Thoracic aorta (tissue), 2 donors: ENCODE data around the gene PLEKHN1. TPM values are rescaled to one million over a fixed set of nuclear protein-coding genes. Genes with fewer than 3 reads are reported as not detected.

Source experiments
- ATAC-seq: fragments of 150-250 bp; one replicate; pipeline ENCODE4 v1.8.0; 2017; ENCODE audit warnings: low read depth; ENCODE audit not compliant: insufficient number of reproducible peaks, low FRiP score
- DNase-seq: peaks from one replicate; pipeline ENCODE4 v3.0.0-alpha.2; 2020; ENCODE audit warnings: low spot score
- H3K27ac ChIP-seq, 2 donors: fragments of 200-600 bp; sonication (generic); 1 replicate in 1 of 2; 2 replicates in 1 of 2; pipeline ENCODE4 v1.5.1; 2016; ENCODE audit warnings: mild to moderate bottlenecking in 2 of 2, moderate library complexity in 2 of 2
- H3K27me3 ChIP-seq: fragments of 200-600 bp; sonication (generic); replicated peaks from 2 replicates; pipeline ENCODE4 v1.6.0; 2016; ENCODE audit warnings: mild to moderate bottlenecking; ENCODE audit not compliant: insufficient read depth
- H3K36me3 ChIP-seq: fragments of 200-600 bp; sonication (generic); one replicate; pipeline ENCODE4 v1.5.1; 2016
- H3K4me1 ChIP-seq, 2 donors: fragments of 200-600 bp; sonication (generic); 1 replicate in 1 of 2; 2 replicates in 1 of 2; pipeline versions ENCODE4 v1.5.1 to v1.6.0; 2016; ENCODE audit warnings: low read depth in 2 of 2, mild to moderate bottlenecking in 1 of 2; ENCODE audit not compliant: control insufficient read depth in 1 of 2
- H3K4me3 ChIP-seq: fragments of 200-600 bp; sonication (generic); 2 replicates; pipeline ENCODE4 v1.5.1; 2016; ENCODE audit warnings: mild to moderate bottlenecking
- H3K9me3 ChIP-seq: fragments of 200-600 bp; sonication (generic); 2 replicates; pipeline ENCODE4 v1.5.1; 2016
- CTCF ChIP-seq: fragments of 200-600 bp; sonication (generic); IDR thresholded peaks from one replicate; pipeline ENCODE4 v1.5.1; 2019; ENCODE audit warnings: antibody characterized with exemption
- total RNA-seq, 2 donors: library from RNA; depleted of rRNA; stranded (reverse); fragments of >200 nt; gene quantifications; one replicate each; pipeline versions ENCODE4 v1.1.0 to v1.2.3, GENCODE V29; 2016

PLEKHN1 gene
- total RNA-seq, 2 donors from 2014 or later: 0.27 TPM; not detected in 1

GRCh38 chr1:963746-964525 is 2.3 kb upstream of the PLEKHN1 start:
- Histone ChIP-seq H3K4me1 (peaks cover 13 to 26% of the 10 kb centered on the region in 2 donors), H3K36me3 (no peaks in the 10 kb centered on the region), H3K27ac (no peak overlapping the region), H3K4me3 (no peak overlapping the region), H3K27me3 (no peaks in the 10 kb centered on the region), H3K9me3 (no peaks in the 10 kb centered on the region)
- TF ChIP-seq CTCF: no peak
- no peak for DNase-seq
- no peak for ATAC-seq

GRCh38 chr1:964691-965525 is 1.4 kb upstream of the PLEKHN1 start:
- TF ChIP-seq CTCF: no peak
- H3K4me1 ChIP-seq: peaks cover 9 to 19% of the 10 kb centered on the region in 2 donors
- H3K36me3 ChIP-seq: no peaks in the 10 kb centered on the region
- H3K27ac ChIP-seq: no peak overlapping the region
- no peaks in the 10 kb centered on the region for H3K27me3 ChIP-seq
- ATAC-seq: no peak
- H3K9me3 ChIP-seq: no peaks in the 10 kb centered on the region
- no peak overlapping the region for H3K4me3 ChIP-seq
- DNase-seq: no peak

GRCh38 chr1:965526-966134 is 652 bp upstream of the PLEKHN1 start:
- TF ChIP-seq CTCF: no peak
- Histone ChIP-seq H3K4me3 (peak overlapping the region; percentile 92), H3K27me3 (no peaks in the 10 kb centered on the region), H3K27ac (no peak overlapping the region), H3K36me3 (no peaks in the 10 kb centered on the region), H3K9me3 (no peaks in the 10 kb centered on the region), H3K4me1 (peaks cover 6 to 16% of the 10 kb centered on the region in 2 donors)
- DNase-seq (no peak), ATAC-seq (no peak)

GRCh38 chr1:966704-967300 is 520 bp downstream of the PLEKHN1 start:
- Histone ChIP-seq H3K27ac (peak overlapping the region in 1 of 2 donors; percentile 48), H3K9me3 (no peaks in the 10 kb centered on the region), H3K4me1 (peaks cover 6 to 9% of the 10 kb centered on the region in 2 donors), H3K36me3 (no peaks in the 10 kb centered on the region), H3K4me3 (peak overlapping the region; percentile 92), H3K27me3 (peaks cover 1% of the 10 kb centered on the region)
- no peak for ATAC-seq
- no peak for DNase-seq
- TF ChIP-seq CTCF: no peak
